ENCODE data around the gene SETDB1. TPM values are rescaled to one million over a fixed set of nuclear protein-coding genes. Genes with fewer than 3 reads are reported as not detected.

SETDB1 gene
- total RNA-seq, 1 experiment from 2014 or later, result 67.4 TPM

- no TSS peak for BruUV-seq (replicated peaks)
- ChIA-PET CTCF (interaction anchor here (0.5 to 0.6 kb wide), 2 partner anchors 275 to 414 kb away, joined by 3 read pairs; no protein-coding TSS in a partner anchor), POLR2A (interaction anchor here (0.5 kb wide), 1 partner anchor 26 kb away, joined by 3 read pairs; no protein-coding TSS in a partner anchor)
- H3K27ac Mint-ChIP-seq (ENCODE audit: low read depth, unreplicated experiment), result no peak overlapping the region
- no peaks in the 10 kb centered on the region for H3K9me3 Mint-ChIP-seq (ENCODE audit: unreplicated experiment)
- no peaks in the 10 kb centered on the region for H3K36me3 Mint-ChIP-seq (ENCODE audit: insufficient read depth, unreplicated experiment)
- no peak for TF ChIP-seq CTCF (IDR thresholded peaks at IDR 0.05; ENCODE audit: unreplicated experiment)
- intact Hi-C loops (cut with micrococcal nuclease), result no loop called here
- no peaks in the 10 kb centered on the region for H3K27me3 Mint-ChIP-seq (ENCODE audit: insufficient read depth, unreplicated experiment)
- no peak for DNase-seq (ENCODE audit: unreplicated experiment)
- H3K4me1 Mint-ChIP-seq (ENCODE audit: insufficient read depth, unreplicated experiment), result no peaks in the 10 kb centered on the region
- H3K4me3 Mint-ChIP-seq (ENCODE audit: unreplicated experiment), result no peak overlapping the region
These were observed 23.4 kb upstream of the SETDB1 start for GRCh38 chr1:150902751-150903150.

GRCh38 chr1:150905301-150905700, 20.9 kb upstream of the SETDB1 start:
- no peak for DNase-seq (ENCODE audit: unreplicated experiment)
- Mint-ChIP-seq H3K27ac (ENCODE audit: low read depth, unreplicated experiment) (no peak overlapping the region), H3K4me1 (ENCODE audit: insufficient read depth, unreplicated experiment) (no peaks in the 10 kb centered on the region), H3K9me3 (ENCODE audit: unreplicated experiment) (peaks cover 6% of the 10 kb centered on the region), H3K36me3 (ENCODE audit: insufficient read depth, unreplicated experiment) (no peaks in the 10 kb centered on the region), H3K4me3 (ENCODE audit: unreplicated experiment) (no peak overlapping the region), H3K27me3 (ENCODE audit: insufficient read depth, unreplicated experiment) (no peaks in the 10 kb centered on the region)
- ChIA-PET CTCF (interaction anchor here (0.6 to 0.7 kb wide), 2 partner anchors 17 to 21 kb away, joined by 3 to 5 read pairs; no protein-coding TSS in a partner anchor), POLR2A (interaction anchor here (0.6 to 1.2 kb wide), 2 partner anchors 17 to 48 kb away, joined by 3 to 4 read pairs; no protein-coding TSS in a partner anchor)
- BruUV-seq (replicated peaks), result no TSS peak
- no peak for TF ChIP-seq CTCF (IDR thresholded peaks at IDR 0.05; ENCODE audit: unreplicated experiment)
- intact Hi-C loops (cut with micrococcal nuclease), result no loop called here

DNA sequence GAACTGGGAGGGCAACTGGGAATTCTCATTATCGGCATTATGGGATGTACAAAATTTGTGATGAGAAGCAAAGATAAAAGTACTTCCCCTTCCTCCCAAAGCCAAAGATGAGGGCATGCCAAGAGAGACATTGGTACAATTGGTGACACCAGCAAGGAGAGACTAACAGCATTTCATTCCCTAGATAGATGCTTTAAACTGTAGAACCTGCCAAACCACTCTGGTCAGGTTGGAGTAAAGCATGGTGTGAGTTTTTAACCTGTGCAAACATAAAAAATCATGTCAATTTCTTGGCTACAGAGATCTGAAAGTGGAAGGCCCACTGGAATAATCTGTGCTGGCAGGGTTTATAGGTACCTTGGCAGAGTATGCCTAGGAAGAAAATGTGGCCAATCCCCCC, 19.8 kb upstream of the SETDB1 start:
- Mint-ChIP-seq H3K9me3 (ENCODE audit: unreplicated experiment) (peaks cover 6% of the 10 kb centered on the region), H3K4me3 (ENCODE audit: unreplicated experiment) (no peak overlapping the region)
- CTCF ChIA-PET, result interaction anchor here (0.6 to 1.9 kb wide), 3 partner anchors 16 to 667 kb away, joined by 3 to 11 read pairs (median 4); no protein-coding TSS in a partner anchor

DNA sequence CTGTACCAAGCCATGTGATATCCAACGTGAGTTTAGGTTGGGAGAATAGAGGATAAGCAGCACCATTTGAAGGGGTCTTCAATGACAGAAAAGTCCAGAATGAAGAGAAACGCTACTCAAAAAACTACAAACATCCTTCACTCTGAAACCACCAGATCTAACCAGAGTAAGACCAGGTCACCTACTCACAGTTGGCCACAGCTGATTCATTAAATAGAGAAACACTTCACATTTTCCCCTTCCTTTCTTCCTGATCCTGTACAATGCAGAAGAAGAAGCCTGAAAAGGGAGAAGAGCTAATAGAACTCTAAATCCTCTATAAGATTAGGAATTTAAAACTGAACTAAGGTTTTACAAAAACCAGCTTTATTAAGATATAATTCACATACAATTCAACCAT, 19.4 kb upstream of the SETDB1 start:
- H3K27me3 Mint-ChIP-seq (ENCODE audit: insufficient read depth, unreplicated experiment), result no peaks in the 10 kb centered on the region
- no peaks in the 10 kb centered on the region for H3K36me3 Mint-ChIP-seq (ENCODE audit: insufficient read depth, unreplicated experiment)
- ChIA-PET CTCF (interaction anchor here (1.9 kb wide), 1 partner anchor 15 kb away, joined by 11 read pairs; no protein-coding TSS in a partner anchor), POLR2A (interaction anchor here (0.8 kb wide), 1 partner anchor 20 kb away, joined by 3 read pairs; no protein-coding TSS in a partner anchor)
- no peak overlapping the region for H3K4me3 Mint-ChIP-seq (ENCODE audit: unreplicated experiment)
- no peak overlapping the region for H3K27ac Mint-ChIP-seq (ENCODE audit: low read depth, unreplicated experiment)
- no TSS peak for BruUV-seq (replicated peaks)
- peaks cover 6% of the 10 kb centered on the region for H3K9me3 Mint-ChIP-seq (ENCODE audit: unreplicated experiment)
- H3K4me1 Mint-ChIP-seq (ENCODE audit: insufficient read depth, unreplicated experiment), result no peaks in the 10 kb centered on the region
- DNase-seq (ENCODE audit: unreplicated experiment), result no peak
- TF ChIP-seq CTCF (IDR thresholded peaks at IDR 0.05; ENCODE audit: unreplicated experiment), result no peak
- intact Hi-C loops (cut with micrococcal nuclease), result no loop called here

More for the DNA sequence above, 19.8 kb upstream of the SETDB1 start:
- POLR2A ChIA-PET, result interaction anchor here (0.8 kb wide), 1 partner anchor 20 kb away, joined by 3 read pairs; no protein-coding TSS in a partner anchor
- Mint-ChIP-seq H3K36me3 (ENCODE audit: insufficient read depth, unreplicated experiment) (no peaks in the 10 kb centered on the region), H3K27ac (ENCODE audit: low read depth, unreplicated experiment) (no peak overlapping the region), H3K4me1 (ENCODE audit: insufficient read depth, unreplicated experiment) (no peaks in the 10 kb centered on the region), H3K27me3 (ENCODE audit: insufficient read depth, unreplicated experiment) (no peaks in the 10 kb centered on the region)
- intact Hi-C loops (cut with micrococcal nuclease), result no loop called here
- DNase-seq (ENCODE audit: unreplicated experiment), result no peak
- TF ChIP-seq CTCF (IDR thresholded peaks at IDR 0.05; ENCODE audit: unreplicated experiment), result no peak
- no TSS peak for BruUV-seq (replicated peaks)
